DLD1 (cell line): ENCODE measurements around the gene RAD23A.
"Not testable (repeated sequence)": the region's sequence is repeated elsewhere in the genome, so short reads cannot be mapped to it uniquely, and the experiment has no call there.

ENCODE experiments used
- in situ Hi-C: cut with HindIII; loops from 2 replicates; pipeline ENCODE4 v1.10.0; 2017; ENCODE audit warnings: low sequenced_read_pairs

RAD23A gene

GRCh38 chr19:12954612-12954962 lies 8.9 kb downstream of the RAD23A start:
- in situ Hi-C loops: no loop called here

DNA sequence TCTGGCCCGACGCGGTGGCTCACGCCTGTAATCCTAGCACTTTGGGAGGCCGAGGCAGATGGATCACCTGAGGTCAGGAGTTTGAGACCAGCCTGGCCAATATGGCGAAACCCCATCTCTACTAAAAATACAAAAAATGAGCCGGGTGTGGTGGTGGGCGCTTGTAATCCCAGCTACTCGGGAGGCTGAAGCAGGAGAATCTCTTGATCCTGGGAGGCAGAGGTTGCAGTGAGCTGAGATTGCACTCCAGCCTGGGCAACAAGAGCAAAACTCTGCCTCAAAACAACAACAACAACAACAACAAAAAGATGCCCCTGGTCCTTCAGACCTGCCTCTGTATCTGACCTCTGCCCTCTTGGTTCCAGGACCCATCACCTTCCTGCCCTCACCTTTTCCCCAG lies 9.9 kb downstream of the RAD23A start:
- in situ Hi-C loops: not testable (repeated sequence)

GRCh38 chr19:12955996-12956395 lies 10.3 kb downstream of the RAD23A start:
- in situ Hi-C loops: no loop called here

DNA sequence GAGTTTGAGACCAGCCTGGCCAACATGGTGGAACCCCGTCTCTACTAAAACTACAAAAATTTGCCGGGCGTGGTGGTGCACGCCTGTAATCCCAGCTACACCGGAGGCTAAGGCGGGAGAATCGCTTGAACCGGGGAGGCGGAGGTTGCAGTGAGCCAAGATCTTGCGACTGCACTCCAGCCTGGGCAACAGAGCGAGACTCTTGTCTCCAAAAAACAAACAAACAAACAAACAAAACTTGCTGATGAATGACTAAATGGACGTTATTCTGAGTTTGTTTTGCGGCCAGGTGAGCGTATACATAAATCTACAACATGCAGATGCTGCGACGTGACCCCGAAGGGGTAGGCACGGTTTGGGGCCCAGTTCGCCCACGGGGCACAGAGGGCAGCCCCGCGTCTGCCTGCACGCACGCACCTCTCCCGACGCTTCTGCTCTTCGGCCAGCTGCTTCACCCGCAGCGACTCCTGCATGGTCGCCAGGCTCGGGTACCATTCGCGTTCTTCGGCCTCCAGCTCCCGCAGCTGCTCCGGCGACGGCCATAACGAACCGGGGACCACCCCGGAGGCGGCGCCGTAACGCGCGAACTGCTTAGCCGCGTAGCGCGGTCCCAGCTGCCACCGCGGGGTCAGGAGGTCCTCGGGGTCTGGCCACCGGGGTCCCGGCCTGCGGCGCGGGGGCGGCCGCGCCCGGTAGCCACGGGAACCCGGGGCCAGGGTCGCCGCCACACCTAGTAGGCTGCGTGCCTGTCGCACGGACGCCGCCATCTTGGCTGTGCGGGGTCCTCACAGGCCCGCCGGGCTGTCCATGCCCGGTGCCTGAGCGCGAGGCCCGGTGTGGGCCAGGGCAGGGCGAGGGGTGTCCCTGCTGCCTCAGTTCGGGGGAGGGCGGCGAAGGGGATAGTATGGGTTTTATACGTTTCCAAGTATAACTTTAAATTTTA lies 11.1 kb downstream of the RAD23A start, which contains the start of gene GADD45GIP1:
Gene GADD45GIP1 (minus strand): TSS at position 778 of the 943 bp plus-strand sequence. CDS start 11 bp downstream, at position 767.
- in situ Hi-C loops: no loop called here

- in situ Hi-C loops: not testable (repeated sequence)
These were observed 11.8 kb downstream of the RAD23A start for GRCh38 chr19:12957389-12957952.

DNA sequence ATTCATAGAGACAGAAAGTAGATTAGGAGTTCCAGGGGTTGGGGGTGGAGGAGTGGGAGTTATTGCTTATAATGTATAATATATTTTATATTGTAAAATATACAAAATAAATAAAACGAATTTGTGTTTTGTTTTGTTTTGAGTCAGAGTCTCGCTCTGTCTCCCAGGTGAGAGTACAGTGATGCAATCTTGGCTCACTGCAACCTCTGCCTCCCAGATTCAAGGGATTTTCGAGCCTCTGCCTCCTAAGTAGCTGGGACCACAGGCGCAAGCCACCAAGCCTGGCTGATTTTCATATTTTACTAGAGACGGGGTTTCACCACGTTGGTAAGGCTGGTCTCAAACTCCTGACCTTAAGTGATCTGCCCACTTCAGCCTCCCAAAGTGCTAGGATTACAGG lies 13.8 kb downstream of the RAD23A start:
- in situ Hi-C loops: no loop called here

DNA sequence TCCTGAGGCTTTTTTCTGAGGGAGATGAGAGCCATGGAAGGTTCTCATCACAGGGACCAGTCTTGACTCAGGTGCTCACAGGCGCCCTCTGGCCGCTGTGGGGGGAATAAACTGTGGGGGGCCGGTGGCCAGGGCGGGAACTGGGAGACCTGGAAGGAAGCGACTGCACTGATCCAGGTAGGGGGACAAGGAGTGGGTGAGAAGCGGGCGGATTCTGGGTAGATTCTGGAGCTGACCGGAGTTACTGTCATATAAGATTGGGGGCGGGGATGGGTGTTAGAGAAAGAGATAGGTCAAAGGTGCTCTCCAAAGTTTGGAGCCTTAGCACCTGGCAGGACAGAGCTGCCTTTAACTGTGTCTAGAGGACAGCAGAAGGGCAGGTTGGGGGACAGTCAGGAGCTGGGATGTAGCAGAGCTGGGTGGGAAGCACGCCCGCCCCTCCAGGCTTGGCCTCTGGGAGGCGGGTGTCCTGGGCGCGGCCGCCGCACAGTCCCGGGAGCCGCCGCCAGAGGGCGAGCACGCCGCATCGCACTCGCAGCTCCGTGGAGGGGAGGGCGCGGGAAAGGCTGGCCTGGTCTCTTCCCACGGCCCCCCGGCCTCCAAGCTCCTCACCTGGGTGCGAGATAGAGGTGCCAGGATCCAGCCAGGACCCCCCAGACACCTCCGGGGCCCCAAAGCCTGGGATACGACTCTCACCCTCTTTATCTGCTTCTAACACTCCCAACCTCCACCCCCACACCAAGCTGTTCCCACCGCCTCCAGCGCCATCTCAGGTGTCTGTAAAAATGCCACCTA lies 19.6 kb downstream of the RAD23A start:
- in situ Hi-C loops: no loop called here

GRCh38 chr19:12965812-12966135 lies 20.1 kb downstream of the RAD23A start:
- in situ Hi-C loops: no loop called here

- in situ Hi-C loops: no loop called here
These were observed 22.2 kb downstream of the RAD23A start for GRCh38 chr19:12967907-12968306.

GRCh38 chr19:12969292-12969988 lies 23.8 kb downstream of the RAD23A start, which contains the start of gene DAND5:
Gene DAND5 (plus strand): TSS chr19:12969576. CDS start chr19:12969661, 85 bp downstream.
- in situ Hi-C loops: no loop called here

DNA sequence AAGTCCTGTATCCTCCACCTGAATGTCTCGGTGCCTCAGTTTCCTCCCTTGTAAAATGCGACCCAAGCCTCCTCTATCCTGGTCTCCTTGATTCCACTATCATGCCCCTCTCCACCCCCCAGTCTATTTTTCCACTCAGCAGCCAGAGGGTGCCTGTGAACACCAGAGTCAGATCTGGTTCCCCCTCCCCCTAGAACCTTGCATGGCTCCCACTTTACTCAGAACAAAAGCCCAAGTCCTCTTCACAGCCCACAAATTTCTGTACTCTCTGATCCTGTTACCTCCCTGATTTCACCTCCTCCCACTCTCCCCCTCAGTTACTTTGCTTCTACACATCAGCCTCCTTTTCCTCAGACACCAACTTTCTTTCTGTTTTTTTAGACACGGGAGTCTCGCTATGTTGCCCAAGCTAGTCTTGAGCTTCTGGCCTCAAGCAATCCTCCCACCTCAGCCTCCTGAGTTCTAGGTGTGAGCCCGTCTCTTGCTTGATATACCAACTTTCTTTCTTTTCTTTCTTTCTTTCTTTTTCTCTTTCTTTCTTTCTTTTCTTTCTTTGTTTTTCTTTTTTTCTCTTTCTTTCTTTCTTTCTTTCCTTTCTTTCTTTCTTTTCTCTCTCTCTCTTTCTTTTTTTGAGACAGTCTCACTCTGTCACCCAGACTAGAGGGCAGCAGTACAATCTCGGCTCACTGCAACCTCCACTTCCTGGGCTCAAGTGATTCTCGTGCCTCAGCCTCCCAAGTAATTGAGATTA lies 24.6 kb downstream of the RAD23A start:
- in situ Hi-C loops: no loop called here

- in situ Hi-C loops: no loop called here
These were observed 27.6 kb downstream of the RAD23A start for GRCh38 chr19:12973236-12973635.

DNA sequence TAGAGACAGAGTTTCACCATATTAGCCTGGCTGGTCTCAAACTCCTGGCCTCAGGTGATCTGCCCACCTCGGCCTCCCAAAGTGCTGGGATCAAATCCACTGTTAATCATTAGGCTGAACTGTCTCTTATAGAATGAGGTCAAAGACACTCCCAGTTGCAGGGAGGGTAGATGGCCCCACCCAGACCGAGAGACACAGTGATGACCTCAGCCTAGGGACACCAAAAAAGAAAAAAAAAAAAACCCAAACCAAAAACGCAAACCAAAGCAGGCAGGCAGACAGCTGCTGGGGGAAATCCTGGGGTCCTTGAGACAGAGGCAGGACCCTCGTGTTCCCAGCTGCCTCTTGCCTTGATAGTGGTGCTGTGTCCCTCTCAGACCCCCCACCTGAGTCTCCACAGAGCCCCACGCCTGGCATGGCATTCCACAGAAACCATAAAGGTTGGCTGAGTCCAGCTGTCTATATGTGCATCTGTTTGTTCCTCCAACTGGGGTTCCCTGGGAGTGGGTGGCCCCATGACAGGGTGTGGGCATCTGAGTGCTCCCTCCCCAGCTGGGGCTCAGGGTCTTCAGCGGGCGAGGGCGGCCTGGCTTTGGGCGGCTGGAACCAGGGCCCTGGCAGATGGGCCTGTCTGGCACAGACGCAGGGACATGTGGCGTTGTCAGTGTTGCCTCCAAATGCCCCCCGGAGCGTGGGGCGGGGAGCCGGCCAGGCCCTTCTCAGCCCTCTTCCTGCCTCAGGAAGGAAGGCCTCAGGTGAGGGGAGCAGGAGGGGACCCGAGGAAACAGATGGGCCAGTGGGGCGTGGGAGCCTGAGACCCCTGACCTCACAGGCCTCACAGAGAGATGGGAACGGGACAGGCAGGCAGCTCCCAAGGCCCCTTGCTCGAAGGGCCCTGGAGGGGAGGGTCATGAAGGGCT lies 28.9 kb downstream of the RAD23A start:
- in situ Hi-C loops: no loop called here

GRCh38 chr19:12975221-12975741 lies 29.6 kb downstream of the RAD23A start:
- in situ Hi-C loops: no loop called here

DNA sequence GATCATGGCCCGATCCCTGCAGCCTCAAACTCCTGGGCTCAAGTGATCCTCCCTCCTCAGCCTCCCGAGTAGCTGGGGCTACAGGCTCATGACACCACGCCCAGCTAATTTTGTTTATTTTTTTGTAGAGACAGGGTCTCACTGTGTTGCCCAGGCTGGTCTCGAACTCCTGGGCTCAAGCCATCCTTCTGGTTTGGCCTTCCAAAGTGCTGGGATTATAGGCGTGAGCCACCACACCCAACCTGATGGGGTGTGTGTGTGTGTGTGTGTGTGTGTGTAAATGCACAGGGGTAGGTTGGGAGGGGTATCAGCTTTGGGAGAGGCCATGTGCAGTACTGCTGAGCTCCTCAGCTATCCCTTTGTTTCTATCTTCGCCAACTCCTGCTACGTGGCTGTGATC lies 30.4 kb downstream of the RAD23A start:
- in situ Hi-C loops: not testable (repeated sequence)

DNA sequence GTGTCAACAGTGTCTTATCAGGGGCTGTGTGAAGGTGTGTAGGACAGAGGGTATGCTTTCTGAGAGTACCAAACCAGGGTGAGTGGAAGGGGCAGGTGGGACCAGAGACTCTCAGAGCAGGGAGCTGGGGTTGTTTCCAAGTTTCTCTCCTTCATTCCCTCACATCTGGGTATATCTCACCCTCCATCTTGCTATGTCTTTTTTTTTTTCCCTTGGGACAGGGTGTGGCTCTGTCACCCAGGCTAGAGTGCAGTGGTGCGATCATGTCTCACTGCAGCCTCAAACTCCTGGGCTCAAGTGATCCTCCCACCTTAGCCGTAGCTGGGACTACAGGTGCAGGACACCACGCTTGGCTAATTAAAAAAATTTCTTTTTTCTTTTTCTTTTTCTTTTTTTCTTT lies 34.3 kb downstream of the RAD23A start:
- in situ Hi-C loops: no loop called here

GRCh38 chr19:12982648-12983047 lies 37.0 kb downstream of the RAD23A start:
- in situ Hi-C loops: no loop called here

GRCh38 chr19:12983091-12983490 lies 37.4 kb downstream of the RAD23A start:
- in situ Hi-C loops: no loop called here
